HCT116 (cell line): Measurements from ENCODE around the gene MYLK4. TPM values are rescaled to one million over a fixed set of nuclear protein-coding genes. Genes with fewer than 3 reads are reported as not detected.

Experiments
- ATAC-seq: fragments of 200-7000 bp; cut with Tn5 transposase; 2 replicates; pipeline ENCODE4 v1.9.1; 2020; ENCODE audit warnings: mild to moderate bottlenecking, moderate library complexity
- BruUV-seq: library from RNA; stranded (reverse); fragments of 400-500 nt; replicated peaks from 2 replicates; lab custom pipeline; 2021; lab: Mats Ljungman, UMichigan
- CTCF ChIA-PET: fragments of 300-600 bp; sonication (Branson Sonifier 250); formaldehyde crosslinking; loops from one replicate; lab custom pipeline; 2021; ENCODE audit warnings: antibody characterized with exemption; lab: Charles Lee
- POLR2A ChIA-PET: fragments of 300-600, 350-600 bp; sonication (Branson Sonifier 250); formaldehyde crosslinking; loops from one replicate; lab custom pipeline; 2021; ENCODE audit warnings: antibody characterized with exemption; lab: Charles Lee
- RAD21 ChIA-PET, 2 experiments: fragments of 300-600 bp; sonication (Branson Sonifier 250); formaldehyde crosslinking; loops; one replicate each; lab custom pipeline; 2023; ENCODE audit warnings: low total read pairs in 2 of 2; ENCODE audit not compliant: uncharacterized antibody in 2 of 2, unreplicated experiment in 2 of 2, low non-redundant PET in 1 of 2; lab: Charles Lee
- DNase-seq: peaks from one replicate; pipeline ENCODE4 v3.0.0-alpha.2; 2010; ENCODE audit warnings: low read depth, low spot score
- H2AFZ ChIP-seq: fragments of 200-600 bp; shearing (Covaris generic), sonication (generic); 2 replicates; pipeline ENCODE4 v1.6.1; 2017; ENCODE audit warnings: low read depth, mixed run types, mixed read lengths, antibody characterized with exemption, low read length; ENCODE audit not compliant: poor library complexity, severe bottlenecking
- H3K27ac ChIP-seq: 2 replicates; pipeline ENCODE4 v1.5.1; 2012; ENCODE audit warnings: low read depth, low read length
- H3K27me3 ChIP-seq: fragments of 200-600 bp; sonication (generic); 2 replicates; pipeline ENCODE4 v1.6.1; 2016; ENCODE audit warnings: mixed run types, low read length, mixed read lengths; ENCODE audit not compliant: insufficient read depth
- H3K36me3 ChIP-seq, 2 experiments: fragments of 200-500 bp in 1 of 2; fragments of 200-600 bp in 1 of 2; sonication (Bioruptor generic) in 1 of 2; sonication (generic) in 1 of 2; 2 replicates each; pipeline versions ENCODE4 v1.5.1 to v1.6.1; 2014 to 2016; ENCODE audit warnings: low read length in 2 of 2, inconsistent platforms in 1 of 2, mixed read lengths in 1 of 2, mixed run types in 1 of 2; ENCODE audit not compliant: insufficient read depth in 2 of 2, control insufficient read depth in 1 of 2
- H3K4me1 ChIP-seq, 2 experiments: fragments of 200-600 bp in 1 of 2; sonication (generic) in 1 of 2; 2 replicates each; pipeline versions ENCODE4 v1.5.1 to v1.6.1; 2012 to 2017; ENCODE audit warnings: low read length in 2 of 2, inconsistent platforms in 1 of 2, mild to moderate bottlenecking in 1 of 2, mixed read lengths in 1 of 2, mixed run types in 1 of 2, moderate library complexity in 1 of 2; ENCODE audit not compliant: insufficient read depth in 2 of 2, control insufficient read depth in 1 of 2
- H3K4me2 ChIP-seq: fragments of 200-600 bp; sonication (generic); 2 replicates; pipeline ENCODE4 v1.6.1; 2017; ENCODE audit warnings: mixed run types, low read length, mixed read lengths
- H3K4me3 ChIP-seq, 2 experiments: fragments of 200-600 bp in 1 of 2; sonication (generic) in 1 of 2; replicated peaks in 1 of 2; 2 replicates each; pipeline ENCODE4 v1.5.1; 2011 to 2016; ENCODE audit warnings: low read length in 2 of 2, control low read depth in 1 of 2, low read depth in 1 of 2, mild to moderate bottlenecking in 1 of 2, mixed read lengths in 1 of 2, mixed run types in 1 of 2
- H3K79me2 ChIP-seq: fragments of 200-600 bp; sonication (generic); 2 replicates; pipeline ENCODE4 v1.6.1; 2017; ENCODE audit warnings: mild to moderate bottlenecking, mixed run types, low read length, moderate library complexity, mixed read lengths; ENCODE audit not compliant: insufficient read depth
- H3K9ac ChIP-seq: fragments of 200-600 bp; sonication (generic); 2 replicates; pipeline ENCODE4 v1.6.1; 2016; ENCODE audit warnings: low read length, mixed read lengths
- H3K9me2 ChIP-seq: fragments of 200-600 bp; sonication (generic), shearing (Covaris generic); 2 replicates; pipeline ENCODE4 v1.6.1; 2017; ENCODE audit warnings: mixed run types, mild to moderate bottlenecking, moderate library complexity; ENCODE audit not compliant: insufficient read depth
- H3K9me3 ChIP-seq, 2 experiments: fragments of 200-500 bp in 1 of 2; fragments of 200-600 bp in 1 of 2; sonication (Bioruptor generic) in 1 of 2; sonication (generic) in 1 of 2; 2 replicates each; pipeline ENCODE4 v1.6.1; 2014 to 2017; ENCODE audit warnings: low read length in 2 of 2, mixed read lengths in 2 of 2, inconsistent platforms in 1 of 2, low read depth in 1 of 2, mild to moderate bottlenecking in 1 of 2, mixed run types in 1 of 2, moderate library complexity in 1 of 2; ENCODE audit not compliant: control insufficient read depth in 1 of 2, insufficient read depth in 1 of 2
- H4K20me1 ChIP-seq: fragments of 200-600 bp; sonication (generic), shearing (Covaris generic); 2 replicates; pipeline ENCODE4 v1.6.1; 2017; ENCODE audit warnings: mixed run types, mild to moderate bottlenecking, moderate library complexity; ENCODE audit not compliant: insufficient read depth
- MAX ChIP-seq: IDR thresholded peaks from 2 replicates; pipeline ENCODE4 v1.6.1; 2012
- POLR2A ChIP-seq: IDR thresholded peaks from 2 replicates; pipeline ENCODE4 v1.7.0; 2011; ENCODE audit warnings: borderline replicate concordance; ENCODE audit not compliant: insufficient read depth, insufficient read length; ENCODE audit errors: extremely low read depth
- POLR2AphosphoS5 ChIP-seq: IDR thresholded peaks from 2 replicates; pipeline ENCODE4 v1.6.1; 2011; ENCODE audit warnings: mild to moderate bottlenecking, low read depth, low read length, moderate library complexity
- TCF7L2 ChIP-seq: IDR thresholded peaks from 2 replicates; pipeline ENCODE4 v1.7.0; 2011; ENCODE audit warnings: borderline replicate concordance, inconsistent platforms; ENCODE audit not compliant: insufficient read depth, insufficient read length; ENCODE audit errors: extremely low read depth
- ZBTB33 ChIP-seq: IDR thresholded peaks from 2 replicates; pipeline ENCODE4 v1.6.1; 2011; ENCODE audit warnings: mild to moderate bottlenecking, low read length, moderate library complexity; ENCODE audit not compliant: insufficient replicate concordance; ENCODE audit errors: extremely low read depth
- ZFX ChIP-seq: fragments of 450-650 bp; IDR thresholded peaks from 2 replicates; pipeline ENCODE4 v1.6.1; 2017
- intact Hi-C: fragments of 100-400 bp; cut with micrococcal nuclease; formaldehyde crosslinking; loops from 2 replicates; pipeline ENCODE4 v1.10.0; 2022
- total RNA-seq: library from RNA; stranded (reverse); gene quantifications from one replicate; pipeline ENCODE4 v1.2.1, GENCODE V29; 2021; ENCODE audit not compliant: unreplicated experiment

MYLK4 gene
- total RNA-seq, 1 experiment from 2014 or later = 0.27 TPM

GRCh38 chr6:2765896-2766766 lies 15.4 kb upstream of the MYLK4 start:
- intact Hi-C loops = loop anchor here (10.0 kb wide), 1 partner anchor 299 kb away; the partner anchor contains the start of gene RIPK1
- peak; percentile 40 for ATAC-seq
- no TSS peak for BruUV-seq
- Histone ChIP-seq H2AFZ (no peak overlapping the region), H4K20me1 (peaks cover 27% of the 10 kb centered on the region; the same call in 1 of the 2 replicates), H3K4me1 (peaks cover 18 to 25% of the 10 kb centered on the region in 2 experiments), H3K9me3 (no peaks in the 10 kb centered on the region), H3K4me3 (peak overlapping the region; percentile 86 to 95), H3K4me2 (peak overlapping the region; percentile 88), H3K27me3 (no peaks in the 10 kb centered on the region), H3K9ac (peak overlapping the region; percentile 90), H3K79me2 (peaks cover 56% of the 10 kb centered on the region), H3K9me2 (no peaks in the 10 kb centered on the region), H3K36me3 (peaks cover 14 to 18% of the 10 kb centered on the region in 2 experiments), H3K27ac (peak overlapping the region; percentile 97)
- no peak for TF ChIP-seq TCF7L2
- no peak for TF ChIP-seq ZBTB33
- TF ChIP-seq POLR2A = peak; percentile 13
- TF ChIP-seq ZFX = peak; percentile 67; the same call in 1 of the 2 replicates
- no peak for TF ChIP-seq POLR2AphosphoS5
- peak; percentile 25; the same call in 1 of the 2 replicates for TF ChIP-seq MAX
- POLR2A ChIA-PET = interaction anchor here (1.2 kb wide), 2 partner anchors 25 to 223 kb away, joined by 3 read pairs; no protein-coding TSS in a partner anchor
- RAD21 ChIA-PET = no interaction called here
- CTCF ChIA-PET = interaction anchor here (1.1 to 1.5 kb wide), 5 partner anchors 9 to 236 kb away, joined by 3 to 7 read pairs (median 3); partner anchors contain the start of gene MYLK4
- DNase-seq = no peak
